IPS-18c (cell line): ENCODE measurements around the gene SEC61A1.

ENCODE experiments used
- H3K4me3 ChIP-seq: 2 replicates; pipeline ENCODE4 v1.7.0; 2013; ENCODE audit warnings: low read depth, mild to moderate bottlenecking, low read length, moderate library complexity; ENCODE audit not compliant: insufficient read depth
- H3K9me3 ChIP-seq: one replicate; pipeline ENCODE4 v1.6.1; 2013; ENCODE audit warnings: mild to moderate bottlenecking, low read length, moderate library complexity; ENCODE audit not compliant: control insufficient read depth, insufficient read depth

The SEC61A1 gene

GRCh38 chr3:128052595-128053351 is 536 bp downstream of the SEC61A1 start:
- H3K9me3 ChIP-seq = no peaks in the 10 kb centered on the region

GRCh38 chr3:128053614-128054013 is 1.4 kb downstream of the SEC61A1 start:
- Histone ChIP-seq H3K9me3 (no peaks in the 10 kb centered on the region), H3K4me3 (peak overlapping the region; percentile 93; the same call in 1 of the 2 replicates)

More at GRCh38 chr3:128052595-128053351, 536 bp downstream of the SEC61A1 start:
- H3K4me3 ChIP-seq = peak overlapping the region; percentile 93

DNA sequence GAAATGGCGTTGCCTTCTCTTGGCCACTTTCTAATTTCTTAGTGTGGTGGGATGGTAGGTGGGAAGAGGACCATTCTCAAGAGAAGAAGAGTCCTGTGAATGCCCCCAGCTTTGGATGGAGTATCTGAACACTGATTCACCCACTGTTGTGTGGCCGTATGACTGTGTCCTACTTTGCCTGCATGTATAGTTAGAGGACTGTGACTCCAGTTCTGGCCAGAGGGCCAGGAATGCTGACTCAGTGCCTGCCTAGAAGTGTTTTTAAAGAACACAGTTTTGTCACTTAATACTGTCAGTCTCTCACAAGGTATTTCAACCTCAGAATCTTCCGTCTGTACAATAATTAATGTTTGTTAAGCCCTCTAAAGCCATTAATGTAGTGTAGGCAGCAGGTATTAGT is 2.1 kb downstream of the SEC61A1 start:
- H3K9me3 ChIP-seq = no peaks in the 10 kb centered on the region
- H3K4me3 ChIP-seq = no peak overlapping the region

DNA sequence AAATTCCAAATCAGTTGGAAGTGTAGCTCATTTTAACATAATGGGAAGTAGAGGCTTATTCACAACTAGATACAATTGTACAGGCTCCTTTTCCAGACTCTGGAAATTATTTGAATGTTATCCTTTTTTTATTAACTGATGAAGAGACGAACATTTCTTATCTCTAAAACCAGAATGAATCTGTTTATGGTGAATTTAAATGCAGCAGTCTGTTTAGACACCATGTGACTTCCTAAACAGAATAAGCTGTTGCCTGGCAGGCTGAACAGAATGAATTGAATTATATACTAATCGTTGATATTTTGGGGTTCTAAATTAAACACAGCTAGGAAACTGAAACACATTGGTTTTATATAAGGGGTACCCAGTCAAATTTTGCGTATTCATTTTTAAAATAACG is 4.0 kb downstream of the SEC61A1 start:
- Histone ChIP-seq H3K9me3 (no peaks in the 10 kb centered on the region), H3K4me3 (no peak overlapping the region)

- H3K9me3 ChIP-seq = no peaks in the 10 kb centered on the region
- no peak overlapping the region for H3K4me3 ChIP-seq
Observed at GRCh38 chr3:128060473-128061381, 8.5 kb downstream of the SEC61A1 start.

GRCh38 chr3:128062033-128062745 is 10.0 kb downstream of the SEC61A1 start:
- no peak overlapping the region for H3K4me3 ChIP-seq
- H3K9me3 ChIP-seq = no peaks in the 10 kb centered on the region

GRCh38 chr3:128063865-128064264 is 11.6 kb downstream of the SEC61A1 start:
- no peak overlapping the region for H3K4me3 ChIP-seq

GRCh38 chr3:128064962-128065361 is 12.7 kb downstream of the SEC61A1 start:
- no peaks in the 10 kb centered on the region for H3K9me3 ChIP-seq
- H3K4me3 ChIP-seq = no peak overlapping the region

More at GRCh38 chr3:128063865-128064264, 11.6 kb downstream of the SEC61A1 start:
- no peaks in the 10 kb centered on the region for H3K9me3 ChIP-seq

DNA sequence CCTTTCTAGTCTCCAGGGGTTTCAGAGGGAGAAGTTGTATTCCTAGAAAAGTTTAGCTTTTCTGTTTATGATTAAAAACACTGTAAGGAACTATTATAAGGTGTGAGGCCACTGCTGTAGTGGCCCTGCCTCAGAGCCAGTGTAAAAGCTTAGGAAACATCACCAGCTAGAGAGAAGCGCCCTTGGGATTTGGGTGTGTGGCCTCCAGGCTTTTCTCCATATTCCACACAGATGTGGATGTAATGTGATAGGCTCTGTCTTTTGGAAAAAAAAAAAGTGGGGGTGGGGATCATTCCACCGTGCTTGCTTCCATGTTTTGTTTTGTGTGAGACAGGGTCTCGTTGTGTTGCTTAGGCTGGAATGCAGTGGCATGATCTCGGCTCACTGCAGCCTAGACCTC is 13.9 kb downstream of the SEC61A1 start:
- no peaks in the 10 kb centered on the region for H3K9me3 ChIP-seq
- no peak overlapping the region for H3K4me3 ChIP-seq

- H3K4me3 ChIP-seq = no peak overlapping the region
- H3K9me3 ChIP-seq = no peaks in the 10 kb centered on the region
Observed at GRCh38 chr3:128066676-128067075, 14.4 kb downstream of the SEC61A1 start.

DNA sequence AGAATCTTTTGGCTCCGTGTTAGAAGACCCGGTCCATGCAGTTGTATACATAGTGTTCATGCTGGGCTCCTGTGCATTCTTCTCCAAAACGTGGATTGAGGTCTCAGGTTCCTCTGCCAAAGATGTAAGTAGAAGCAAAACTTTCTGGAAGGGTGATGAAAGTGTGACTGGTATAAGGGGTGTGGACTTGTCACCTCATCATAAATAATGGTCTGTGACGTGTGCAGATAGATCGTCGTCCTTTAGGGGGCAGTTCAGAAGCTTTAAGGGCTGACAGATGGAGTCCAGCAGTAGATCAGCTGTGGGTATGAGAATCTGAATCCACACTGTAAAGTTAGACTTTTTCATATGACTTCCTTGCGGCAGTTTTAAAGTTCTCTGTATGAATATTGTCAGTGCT is 15.3 kb downstream of the SEC61A1 start:
- Histone ChIP-seq H3K4me3 (no peak overlapping the region), H3K9me3 (no peaks in the 10 kb centered on the region)

GRCh38 chr3:128068156-128068620 is 16.0 kb downstream of the SEC61A1 start:
- Histone ChIP-seq H3K4me3 (no peak overlapping the region), H3K9me3 (no peaks in the 10 kb centered on the region)

- Histone ChIP-seq H3K4me3 (no peak overlapping the region), H3K9me3 (no peaks in the 10 kb centered on the region)
Observed at GRCh38 chr3:128069271-128069670, 17.0 kb downstream of the SEC61A1 start.

GRCh38 chr3:128070898-128071591 is 18.8 kb downstream of the SEC61A1 start:
- no peaks in the 10 kb centered on the region for H3K9me3 ChIP-seq
- H3K4me3 ChIP-seq = no peak overlapping the region

GRCh38 chr3:128071771-128072453 is 19.7 kb downstream of the SEC61A1 start:
- Histone ChIP-seq H3K9me3 (no peaks in the 10 kb centered on the region), H3K4me3 (no peak overlapping the region)

GRCh38 chr3:128072454-128073184 is 20.4 kb downstream of the SEC61A1 start:
- H3K4me3 ChIP-seq = no peak overlapping the region
- no peaks in the 10 kb centered on the region for H3K9me3 ChIP-seq
